Esophagus muscularis mucosa (tissue), 4 donors: Measurements from ENCODE around the gene GFPT1.

Experiments used
- EP300 ChIP-seq: sonication (generic); formaldehyde crosslinking; IDR thresholded peaks from one replicate; pipeline ENCODE4 v1.6.1; 2017; ENCODE audit warnings: antibody characterized with exemption
- POLR2A ChIP-seq: fragments of 450-650 bp; IDR thresholded peaks from one replicate; pipeline ENCODE4 v1.6.1; 2017; ENCODE audit warnings: antibody characterized with exemption, moderate library complexity, mild to moderate bottlenecking, low read depth
- POLR2AphosphoS5 ChIP-seq, 2 donors: sonication (generic); formaldehyde crosslinking; IDR thresholded peaks; one replicate each; pipeline ENCODE4 v1.6.1; 2017; ENCODE audit warnings: antibody characterized with exemption in 2 of 2
- TF ChIP-seq, protein P1 (sequence below), 3 experiments: fragments of 200-600 bp in 2 of 3; fragments of 450-650 bp in 1 of 3; sonication (generic) in 2 of 3; IDR thresholded peaks; one replicate each; pipeline ENCODE4 v1.5.1; 2017 to 2019; ENCODE audit warnings: antibody characterized with exemption in 3 of 3, mild to moderate bottlenecking in 2 of 3, moderate library complexity in 1 of 3

DNA sequence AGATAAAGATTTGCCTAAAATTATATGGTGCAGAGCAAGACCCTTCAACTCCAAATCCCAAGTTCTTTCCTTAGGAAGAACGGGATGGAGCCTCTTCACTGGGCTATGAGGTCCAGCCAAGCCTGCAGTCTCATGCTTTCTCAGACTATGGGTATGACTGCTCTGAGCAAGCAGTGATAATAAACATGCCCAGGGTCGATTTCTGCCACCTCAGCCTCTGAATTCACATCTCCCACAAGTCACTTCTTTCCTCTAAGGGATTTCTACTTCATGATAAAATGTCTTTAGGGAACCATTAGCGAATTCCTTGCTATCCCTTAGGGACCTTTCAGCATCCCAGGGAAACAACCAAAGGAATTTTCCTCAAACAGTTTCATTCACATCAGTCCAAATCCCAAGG, 94.8 kb downstream of the GFPT1 start:
- TF ChIP-seq POLR2AphosphoS5 (IDR thresholded peaks at IDR 0.05) (no peak), POLR2A (no peak), EP300 (no peak)
- TF ChIP-seq, protein P1, sequence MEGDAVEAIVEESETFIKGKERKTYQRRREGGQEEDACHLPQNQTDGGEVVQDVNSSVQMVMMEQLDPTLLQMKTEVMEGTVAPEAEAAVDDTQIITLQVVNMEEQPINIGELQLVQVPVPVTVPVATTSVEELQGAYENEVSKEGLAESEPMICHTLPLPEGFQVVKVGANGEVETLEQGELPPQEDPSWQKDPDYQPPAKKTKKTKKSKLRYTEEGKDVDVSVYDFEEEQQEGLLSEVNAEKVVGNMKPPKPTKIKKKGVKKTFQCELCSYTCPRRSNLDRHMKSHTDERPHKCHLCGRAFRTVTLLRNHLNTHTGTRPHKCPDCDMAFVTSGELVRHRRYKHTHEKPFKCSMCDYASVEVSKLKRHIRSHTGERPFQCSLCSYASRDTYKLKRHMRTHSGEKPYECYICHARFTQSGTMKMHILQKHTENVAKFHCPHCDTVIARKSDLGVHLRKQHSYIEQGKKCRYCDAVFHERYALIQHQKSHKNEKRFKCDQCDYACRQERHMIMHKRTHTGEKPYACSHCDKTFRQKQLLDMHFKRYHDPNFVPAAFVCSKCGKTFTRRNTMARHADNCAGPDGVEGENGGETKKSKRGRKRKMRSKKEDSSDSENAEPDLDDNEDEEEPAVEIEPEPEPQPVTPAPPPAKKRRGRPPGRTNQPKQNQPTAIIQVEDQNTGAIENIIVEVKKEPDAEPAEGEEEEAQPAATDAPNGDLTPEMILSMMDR (IDR thresholded peaks at IDR 0.05): no peak
